Peyer's patch (tissue), 4 donors: ENCODE data around the gene THAP8. TPM values are rescaled to one million over a fixed set of nuclear protein-coding genes. Genes with fewer than 3 reads are reported as not detected.
A peak's percentile ranks its signal among the peaks of the same experiment; 100 is the strongest.

Source experiments
- DNase-seq, 3 donors: peaks; one replicate each; pipeline ENCODE4 v3.0.0-alpha.2; 2017 to 2019
- H3K27ac ChIP-seq, 4 donors: fragments of 200-600 bp; sonication (generic); one replicate each; pipeline ENCODE4 v1.5.1; 2016 to 2019
- H3K27me3 ChIP-seq, 2 donors: fragments of 200-600 bp; sonication (generic); one replicate each; pipeline ENCODE4 v1.5.1; 2019
- H3K36me3 ChIP-seq, 3 donors: fragments of 200-600 bp; sonication (generic); one replicate each; pipeline ENCODE4 v1.5.1; 2016 to 2019
- H3K4me1 ChIP-seq, 4 donors: fragments of 200-600 bp; sonication (generic); one replicate each; pipeline ENCODE4 v1.5.1; 2016 to 2019
- H3K4me3 ChIP-seq, 4 donors: fragments of 200-600 bp; sonication (generic); 1 replicate in 3 of 4; 2 replicates in 1 of 4; pipeline ENCODE4 v1.5.1; 2016 to 2019; ENCODE audit warnings: mild to moderate bottlenecking in 1 of 4
- H3K9me3 ChIP-seq, 4 donors: fragments of 200-600 bp; sonication (generic); one replicate each; pipeline ENCODE4 v1.5.1; 2016 to 2019; ENCODE audit warnings: mild to moderate bottlenecking in 1 of 4
- POLR2A ChIP-seq, 2 donors: fragments of 450-650 bp; IDR thresholded peaks; one replicate each; pipeline ENCODE4 v1.5.1; 2017; ENCODE audit warnings: antibody characterized with exemption in 2 of 2, mild to moderate bottlenecking in 2 of 2, moderate library complexity in 2 of 2
- total RNA-seq, 4 donors: library from RNA; depleted of rRNA; stranded (reverse); fragments of >200 nt; gene quantifications; one replicate each; pipeline ENCODE4 v1.1.0, GENCODE V29; 2016
- TF ChIP-seq, protein P1 (sequence below), 6 experiments: fragments of 450-650 bp in 4 of 6; fragments of 200-600 bp in 2 of 6; sonication (generic) in 1 of 6; IDR thresholded peaks; one replicate each; pipeline ENCODE4 v1.5.1; 2017 to 2019; ENCODE audit warnings: antibody characterized with exemption in 6 of 6, mild to moderate bottlenecking in 3 of 6, moderate library complexity in 1 of 6

Gene THAP8
- total RNA-seq, 4 donors from 2014 or later, result 4.9 to 12.4 (median 8.2) TPM

DNA sequence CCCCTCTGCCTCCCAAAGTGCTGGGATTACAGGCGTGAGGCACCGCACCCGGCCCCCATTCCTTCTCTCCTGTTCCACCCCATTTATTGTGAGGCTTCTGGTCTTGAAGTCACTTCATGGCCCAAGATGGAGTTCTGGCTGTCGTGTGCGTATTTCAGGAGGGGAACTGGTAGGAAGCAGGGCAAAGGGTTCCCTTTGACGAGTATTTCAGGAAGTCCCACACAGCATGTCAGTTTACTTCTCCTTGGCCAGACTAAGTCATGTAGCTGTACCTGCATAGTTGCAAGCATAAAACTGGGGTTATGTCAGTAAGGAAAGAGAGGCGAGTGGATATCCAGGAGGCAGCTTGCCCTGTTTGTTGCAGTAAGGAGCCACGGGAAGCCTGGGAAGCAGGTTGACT, 10.7 kb upstream of the THAP8 start:
- no peak overlapping the region for H3K4me3 ChIP-seq
- H3K27me3 ChIP-seq, result no peaks in the 10 kb centered on the region
- DNase-seq, result no peak
- H3K36me3 ChIP-seq, result no peaks in the 10 kb centered on the region
- H3K27ac ChIP-seq, result no peak overlapping the region
- no peaks in the 10 kb centered on the region for H3K9me3 ChIP-seq
- no peaks in the 10 kb centered on the region for H3K4me1 ChIP-seq
- TF ChIP-seq, protein P1, sequence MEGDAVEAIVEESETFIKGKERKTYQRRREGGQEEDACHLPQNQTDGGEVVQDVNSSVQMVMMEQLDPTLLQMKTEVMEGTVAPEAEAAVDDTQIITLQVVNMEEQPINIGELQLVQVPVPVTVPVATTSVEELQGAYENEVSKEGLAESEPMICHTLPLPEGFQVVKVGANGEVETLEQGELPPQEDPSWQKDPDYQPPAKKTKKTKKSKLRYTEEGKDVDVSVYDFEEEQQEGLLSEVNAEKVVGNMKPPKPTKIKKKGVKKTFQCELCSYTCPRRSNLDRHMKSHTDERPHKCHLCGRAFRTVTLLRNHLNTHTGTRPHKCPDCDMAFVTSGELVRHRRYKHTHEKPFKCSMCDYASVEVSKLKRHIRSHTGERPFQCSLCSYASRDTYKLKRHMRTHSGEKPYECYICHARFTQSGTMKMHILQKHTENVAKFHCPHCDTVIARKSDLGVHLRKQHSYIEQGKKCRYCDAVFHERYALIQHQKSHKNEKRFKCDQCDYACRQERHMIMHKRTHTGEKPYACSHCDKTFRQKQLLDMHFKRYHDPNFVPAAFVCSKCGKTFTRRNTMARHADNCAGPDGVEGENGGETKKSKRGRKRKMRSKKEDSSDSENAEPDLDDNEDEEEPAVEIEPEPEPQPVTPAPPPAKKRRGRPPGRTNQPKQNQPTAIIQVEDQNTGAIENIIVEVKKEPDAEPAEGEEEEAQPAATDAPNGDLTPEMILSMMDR (IDR thresholded peaks at IDR 0.05), result no peak
- no peak for TF ChIP-seq POLR2A (IDR thresholded peaks at IDR 0.05)

GRCh38 chr19:36061367-36061766, 7.3 kb upstream of the THAP8 start:
- Histone ChIP-seq H3K27me3 (no peaks in the 10 kb centered on the region), H3K9me3 (no peaks in the 10 kb centered on the region), H3K4me1 (peaks cover 0 to 9% (median 0%) of the 10 kb centered on the region in 4 donors), H3K36me3 (no peaks in the 10 kb centered on the region), H3K27ac (no peak overlapping the region), H3K4me3 (no peak overlapping the region)
- DNase-seq, result no peak
- TF ChIP-seq, protein P1 (IDR thresholded peaks at IDR 0.05), result no peak
- TF ChIP-seq POLR2A (IDR thresholded peaks at IDR 0.05), result no peak

DNA sequence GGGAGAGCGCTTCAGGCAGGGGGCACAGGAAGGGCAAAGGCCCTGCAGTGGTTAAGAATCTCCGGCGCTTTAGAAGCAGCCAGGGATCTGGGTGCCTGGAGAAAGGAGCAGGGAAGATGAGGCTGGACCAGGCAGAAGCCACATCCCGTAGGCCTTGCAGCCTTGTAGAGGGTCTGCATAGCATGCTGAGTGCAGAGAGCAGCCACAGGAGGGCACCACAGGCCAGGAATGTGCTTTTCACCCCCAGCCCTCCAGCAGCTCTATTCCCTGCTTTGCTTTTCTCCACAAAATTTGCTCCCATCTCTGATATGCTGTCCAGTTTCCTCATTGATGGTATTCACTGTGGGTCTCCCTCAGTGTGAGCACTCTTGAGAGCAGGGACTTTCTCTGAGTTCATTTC, 6.3 kb upstream of the THAP8 start:
- no peak overlapping the region for H3K4me3 ChIP-seq
- H3K9me3 ChIP-seq, result no peaks in the 10 kb centered on the region
- DNase-seq, result peak in 1 of 3 donors; percentile 59
- H3K27me3 ChIP-seq, result no peaks in the 10 kb centered on the region
- H3K36me3 ChIP-seq, result no peaks in the 10 kb centered on the region
- no peak for TF ChIP-seq POLR2A (IDR thresholded peaks at IDR 0.05)
- TF ChIP-seq, protein P1 (IDR thresholded peaks at IDR 0.05), result peak in 4 of 6 experiments; percentile 23 to 50 (median 42)
- no peak overlapping the region for H3K27ac ChIP-seq
- H3K4me1 ChIP-seq, result peaks cover 0 to 12% (median under 1%) of the 10 kb centered on the region in 4 donors

DNA sequence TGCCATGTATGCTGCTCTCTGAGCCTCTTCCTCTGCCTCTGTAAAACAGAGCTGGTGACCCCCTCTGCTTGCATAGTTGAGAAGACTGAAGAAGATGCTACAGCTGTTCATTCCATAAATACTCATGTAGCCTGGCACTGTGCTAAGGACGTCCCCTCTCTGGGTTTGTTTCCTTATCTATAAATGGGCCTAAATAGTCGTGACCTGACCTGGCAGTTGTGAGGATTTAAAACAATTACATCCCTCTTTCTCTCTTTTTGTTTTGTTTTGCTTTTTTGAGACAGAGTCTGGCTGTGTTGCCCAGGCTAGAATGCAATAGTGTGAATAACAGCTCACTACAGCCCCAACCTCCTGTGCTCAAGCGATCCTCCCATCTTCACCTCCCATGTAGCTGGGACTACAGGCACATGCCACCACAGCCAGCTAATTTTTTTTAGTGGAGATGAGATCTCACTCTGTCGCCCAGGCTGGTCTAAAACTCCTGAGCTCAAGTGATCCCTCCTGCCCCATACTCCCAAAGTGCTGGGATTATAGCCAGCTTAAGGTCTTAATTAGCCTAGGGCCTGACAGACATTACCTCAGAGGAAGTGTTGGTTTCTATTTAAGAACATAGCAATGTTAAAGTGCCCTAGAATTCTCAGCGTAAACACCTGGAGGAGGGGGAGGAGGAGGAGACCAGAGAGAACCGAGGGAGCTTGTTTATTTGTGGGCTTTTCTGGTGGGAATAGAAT, 5.3 kb upstream of the THAP8 start:
- no peak overlapping the region for H3K4me3 ChIP-seq
- no peak for TF ChIP-seq POLR2A (IDR thresholded peaks at IDR 0.05)
- TF ChIP-seq, protein P1 (IDR thresholded peaks at IDR 0.05), result no peak
- DNase-seq, result no peak
- no peaks in the 10 kb centered on the region for H3K9me3 ChIP-seq
- peaks cover 0 to 17% (median 2%) of the 10 kb centered on the region in 4 donors for H3K4me1 ChIP-seq
- no peaks in the 10 kb centered on the region for H3K27me3 ChIP-seq
- H3K27ac ChIP-seq, result no peak overlapping the region
- no peaks in the 10 kb centered on the region for H3K36me3 ChIP-seq

GRCh38 chr19:36058481-36059179, 4.5 kb upstream of the THAP8 start:
- Histone ChIP-seq H3K27ac (no peak overlapping the region), H3K36me3 (no peaks in the 10 kb centered on the region), H3K9me3 (no peaks in the 10 kb centered on the region), H3K4me3 (no peak overlapping the region), H3K27me3 (no peaks in the 10 kb centered on the region), H3K4me1 (peaks cover 0 to 17% (median 2%) of the 10 kb centered on the region in 4 donors)
- no peak for TF ChIP-seq POLR2A (IDR thresholded peaks at IDR 0.05)
- TF ChIP-seq, protein P1 (IDR thresholded peaks at IDR 0.05), result no peak
- DNase-seq, result no peak
